Measurements from ENCODE around the gene ZNF439. TPM values are rescaled to one million over a fixed set of nuclear protein-coding genes. Genes with fewer than 3 reads are reported as not detected.

Gene ZNF439
- total and polyA plus RNA-seq, 2 of the 8 experiments (the other 6 are each of a cell fraction or from before 2014, with no cell fraction given), result 0.09 TPM; not detected in 1

DNA sequence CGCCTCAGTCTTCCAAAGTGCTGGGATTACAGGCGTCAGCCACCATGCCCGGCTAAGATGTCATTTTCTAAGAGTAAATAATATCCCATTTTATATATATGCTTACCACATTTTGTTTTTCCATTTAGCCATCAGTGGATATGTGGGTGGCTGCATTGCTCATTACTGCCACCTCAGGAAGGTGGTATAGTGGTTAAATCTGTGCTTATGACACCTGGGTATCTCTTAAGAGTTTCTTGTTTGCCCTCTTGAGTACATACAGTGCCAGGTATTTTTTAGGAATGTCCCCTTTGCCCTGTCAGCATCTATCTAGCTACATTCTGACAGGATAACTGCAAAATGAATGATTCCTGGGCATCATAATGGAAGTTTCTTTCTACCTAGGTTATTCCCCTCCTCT is 53.7 kb downstream of the ZNF439 start:
- FAIRE-seq, result no peak
- 90% methylated on average over 3 of the region's 3 CpGs; no CpG with 5 or more reads in 1 of the 2 experiments for WGBS, 2 experiments (ENCODE audit: extremely low coverage in 1 of 2, insufficient coverage in 1 of 2, insufficient read length in 1 of 2, insufficient replicate concordance in 2 of 2, low coverage in 1 of 2, low lambda C conversion rate in 2 of 2, missing lambda C conversion rate in 1 of 2)
- CTCF ChIA-PET (ENCODE audit: partially characterized antibody), result no interaction called here
- TF ChIP-seq RAD21 (IDR thresholded peaks at IDR 0.05 in 1 of 2, conservative IDR thresholded peaks at IDR 0.05 in 1 of 2; ENCODE audit: low read depth in 2 of 2, low read length in 2 of 2), result no peak

More for the DNA sequence above, 53.7 kb downstream of the ZNF439 start:
- no peak overlapping the region for H3K56ac ChIP-seq (replicated peaks; ENCODE audit: insufficient read length, low read depth, low read length)
- no peaks in the 10 kb centered on the region for H4K20me1 ChIP-seq (replicated peaks in 1 of 2; ENCODE audit: control insufficient read depth in 1 of 2, insufficient read depth in 2 of 2, low read length in 2 of 2)
- H3K4me3 ChIP-seq (ENCODE audit: extremely low read depth in 1 of 4, insufficient read depth in 2 of 4, low read depth in 3 of 4, low read length in 4 of 4), result no peak overlapping the region
- POLR2A ChIA-PET (ENCODE audit: partially characterized antibody), result no interaction called here
- no peaks in the 10 kb centered on the region for H3K27me3 ChIP-seq (replicated peaks in 1 of 4; ENCODE audit: control insufficient read depth in 3 of 4, extremely low read depth in 1 of 4, insufficient read depth in 3 of 4, low read length in 3 of 4)
- H3K4ac ChIP-seq (replicated peaks; ENCODE audit: insufficient read length, low read depth, low read length), result no peak overlapping the region
- no peak overlapping the region for H3K23ac ChIP-seq (ENCODE audit: insufficient read length)
- no peak overlapping the region for H2BK5ac ChIP-seq (ENCODE audit: low read depth, low read length)
- H3K9ac ChIP-seq (replicated peaks in 1 of 4; ENCODE audit: extremely low read depth in 1 of 4, low read depth in 3 of 4, low read length in 3 of 4), result no peak overlapping the region
- H3K79me1 ChIP-seq (ENCODE audit: low read depth, low read length), result no peaks in the 10 kb centered on the region
- H3K4me2 ChIP-seq (ENCODE audit: insufficient read depth in 1 of 2, low read depth in 2 of 2, low read length in 2 of 2), result no peak overlapping the region
- no peak overlapping the region for H2BK20ac ChIP-seq (ENCODE audit: low read length)
- peaks cover 6 to 65% (median 33%) of the 10 kb centered on the region in 4 experiments for H3K36me3 ChIP-seq (ENCODE audit: control insufficient read depth in 2 of 4, insufficient read depth in 4 of 4, low read length in 3 of 4)
- H3K9me3 ChIP-seq (ENCODE audit: insufficient read depth in 2 of 2, low read depth in 1 of 2, low read length in 1 of 2), result peaks cover 62 to 82% of the 10 kb centered on the region in 2 experiments
- H4K91ac ChIP-seq (replicated peaks; ENCODE audit: insufficient read length, low read length), result no peak overlapping the region
- H3K27ac ChIP-seq (ENCODE audit: low read depth, low read length), result no peak overlapping the region
- no peak overlapping the region for H2BK15ac ChIP-seq (ENCODE audit: low read length)
- no peak overlapping the region for H2BK120ac ChIP-seq (replicated peaks; ENCODE audit: low read depth, low read length)
- no peak overlapping the region for H4K8ac ChIP-seq (ENCODE audit: extremely low read depth, insufficient read depth, low read length)
- H3K79me2 ChIP-seq (ENCODE audit: control insufficient read depth in 1 of 2, insufficient read depth in 2 of 2, low read length in 2 of 2), result peaks cover 0 to 2% of the 10 kb centered on the region in 2 experiments; a peak in 1 of 4 replicates
- H3K23me2 ChIP-seq (ENCODE audit: low read depth, low read length), result no peaks in the 10 kb centered on the region
- no peak overlapping the region for H4K5ac ChIP-seq (ENCODE audit: insufficient read length, low read depth, low read length)
- H2BK12ac ChIP-seq (ENCODE audit: low read depth, low read length), result no peak overlapping the region
- no peak overlapping the region for H3K14ac ChIP-seq (ENCODE audit: insufficient read length)
- H3K4me1 ChIP-seq (replicated peaks in 1 of 4; ENCODE audit: control insufficient read depth in 3 of 4, insufficient read depth in 4 of 4, low read length in 3 of 4), result no peaks in the 10 kb centered on the region
- no peak overlapping the region for H2AFZ ChIP-seq (ENCODE audit: low read length)
- no peak for DNase-seq (ENCODE audit: low read depth in 1 of 2, low spot score in 2 of 2)
- H3K18ac ChIP-seq (ENCODE audit: extremely low read depth, low read length), result no peak overlapping the region
- no peak overlapping the region for H2AK5ac ChIP-seq (ENCODE audit: low read depth, low read length)

Data from H1 (cell line).